ENCODE data around the gene DOCK3.

The DOCK3 gene

GRCh38 chr3:50626401-50626800 lies 48.3 kb upstream of the DOCK3 start:
- no peak for TF ChIP-seq GLIS3 (CRISPR knock-in tag; IDR thresholded peaks at IDR 0.05)
- TF ChIP-seq TOX (CRISPR knock-in tag; IDR thresholded peaks at IDR 0.05; ENCODE audit: borderline replicate concordance): no peak
- TF ChIP-seq OSR1 (CRISPR knock-in tag; IDR thresholded peaks at IDR 0.05): no peak
- TF ChIP-seq, protein P1, sequence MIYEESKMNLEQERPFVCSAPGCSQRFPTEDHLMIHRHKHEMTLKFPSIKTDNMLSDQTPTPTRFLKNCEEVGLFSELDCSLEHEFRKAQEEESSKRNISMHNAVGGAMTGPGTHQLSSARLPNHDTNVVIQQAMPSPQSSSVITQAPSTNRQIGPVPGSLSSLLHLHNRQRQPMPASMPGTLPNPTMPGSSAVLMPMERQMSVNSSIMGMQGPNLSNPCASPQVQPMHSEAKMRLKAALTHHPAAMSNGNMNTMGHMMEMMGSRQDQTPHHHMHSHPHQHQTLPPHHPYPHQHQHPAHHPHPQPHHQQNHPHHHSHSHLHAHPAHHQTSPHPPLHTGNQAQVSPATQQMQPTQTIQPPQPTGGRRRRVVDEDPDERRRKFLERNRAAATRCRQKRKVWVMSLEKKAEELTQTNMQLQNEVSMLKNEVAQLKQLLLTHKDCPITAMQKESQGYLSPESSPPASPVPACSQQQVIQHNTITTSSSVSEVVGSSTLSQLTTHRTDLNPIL (CRISPR knock-in tag; IDR thresholded peaks at IDR 0.05; ENCODE audit: low read depth): no peak
- TF ChIP-seq ESRRG (CRISPR knock-in tag; IDR thresholded peaks at IDR 0.05): no peak
- TF ChIP-seq ZFP30 (CRISPR knock-in tag; IDR thresholded peaks at IDR 0.05): no peak
- TF ChIP-seq, protein P2, sequence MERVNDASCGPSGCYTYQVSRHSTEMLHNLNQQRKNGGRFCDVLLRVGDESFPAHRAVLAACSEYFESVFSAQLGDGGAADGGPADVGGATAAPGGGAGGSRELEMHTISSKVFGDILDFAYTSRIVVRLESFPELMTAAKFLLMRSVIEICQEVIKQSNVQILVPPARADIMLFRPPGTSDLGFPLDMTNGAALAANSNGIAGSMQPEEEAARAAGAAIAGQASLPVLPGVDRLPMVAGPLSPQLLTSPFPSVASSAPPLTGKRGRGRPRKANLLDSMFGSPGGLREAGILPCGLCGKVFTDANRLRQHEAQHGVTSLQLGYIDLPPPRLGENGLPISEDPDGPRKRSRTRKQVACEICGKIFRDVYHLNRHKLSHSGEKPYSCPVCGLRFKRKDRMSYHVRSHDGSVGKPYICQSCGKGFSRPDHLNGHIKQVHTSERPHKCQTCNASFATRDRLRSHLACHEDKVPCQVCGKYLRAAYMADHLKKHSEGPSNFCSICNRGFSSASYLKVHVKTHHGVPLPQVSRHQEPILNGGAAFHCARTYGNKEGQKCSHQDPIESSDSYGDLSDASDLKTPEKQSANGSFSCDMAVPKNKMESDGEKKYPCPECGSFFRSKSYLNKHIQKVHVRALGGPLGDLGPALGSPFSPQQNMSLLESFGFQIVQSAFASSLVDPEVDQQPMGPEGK (CRISPR knock-in tag; IDR thresholded peaks at IDR 0.05; ENCODE audit: borderline replicate concordance): no peak
- no peak for TF ChIP-seq RARB (CRISPR knock-in tag; IDR thresholded peaks at IDR 0.05)
- TF ChIP-seq ZC3H10 (CRISPR knock-in tag; IDR thresholded peaks at IDR 0.05): no peak
- no peak for TF ChIP-seq ZNF70 (CRISPR knock-in tag; IDR thresholded peaks at IDR 0.05)
- no peak for TF ChIP-seq CSRNP3 (CRISPR knock-in tag; IDR thresholded peaks at IDR 0.05)
- TF ChIP-seq PPARA (CRISPR knock-in tag; IDR thresholded peaks at IDR 0.05; ENCODE audit: borderline replicate concordance): no peak
- no peak for TF ChIP-seq CSDC2 (CRISPR knock-in tag; IDR thresholded peaks at IDR 0.05)
- TF ChIP-seq TSHZ2 (CRISPR knock-in tag; IDR thresholded peaks at IDR 0.05): no peak
- TF ChIP-seq ZFP3 (CRISPR knock-in tag; IDR thresholded peaks at IDR 0.05): no peak
- no peak for TF ChIP-seq ARNTL (CRISPR knock-in tag; IDR thresholded peaks at IDR 0.05; ENCODE audit: borderline replicate concordance, low read depth)
- TF ChIP-seq ISL1 (CRISPR knock-in tag; IDR thresholded peaks at IDR 0.05): no peak
- ATAC-seq: no peak

- ATAC-seq: peak; percentile 87
- TF ChIP-seq CSRNP3 (CRISPR knock-in tag; IDR thresholded peaks at IDR 0.05): no peak
- TF ChIP-seq GLIS3 (CRISPR knock-in tag; IDR thresholded peaks at IDR 0.05): no peak
- TF ChIP-seq ZFP3 (CRISPR knock-in tag; IDR thresholded peaks at IDR 0.05): 0 out of 2 replicates have a peak, but pooled peaks have one; percentile 8
- TF ChIP-seq ZNF70 (CRISPR knock-in tag; IDR thresholded peaks at IDR 0.05): no peak
- TF ChIP-seq BACH2 (CRISPR knock-in tag; IDR thresholded peaks at IDR 0.05; ENCODE audit: borderline replicate concordance): no peak
- TF ChIP-seq PPARA (CRISPR knock-in tag; IDR thresholded peaks at IDR 0.05; ENCODE audit: borderline replicate concordance): no peak
- no peak for TF ChIP-seq CSDC2 (CRISPR knock-in tag; IDR thresholded peaks at IDR 0.05)
Measured at GRCh38 chr3:50627407-50628051, 47.2 kb upstream of the DOCK3 start.

DNA sequence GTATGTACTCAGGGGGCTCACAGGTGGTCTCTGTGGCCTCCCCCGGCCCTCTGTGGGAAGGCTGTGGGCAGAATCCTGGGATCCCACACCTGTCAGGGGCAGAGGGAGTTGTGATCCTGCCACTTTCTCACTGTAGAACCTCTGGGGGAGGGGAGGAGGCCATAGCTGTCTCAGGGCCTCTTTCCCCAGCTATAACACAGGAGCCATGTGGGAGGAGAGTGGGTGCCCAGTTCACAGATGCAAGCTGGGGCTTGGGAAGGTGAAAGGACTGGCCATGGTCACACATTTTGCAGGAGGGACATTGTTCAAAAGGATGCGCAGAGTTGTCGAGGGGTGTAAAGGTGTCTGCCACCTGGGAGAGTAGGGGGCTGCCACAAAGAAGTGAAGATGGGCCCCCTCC lies 46.1 kb upstream of the DOCK3 start:
- ATAC-seq: no peak
- TF ChIP-seq TCF4 (CRISPR knock-in tag; IDR thresholded peaks at IDR 0.05; ENCODE audit: borderline replicate concordance) (no peak), ZNF8 (CRISPR knock-in tag; IDR thresholded peaks at IDR 0.05) (no peak), ISL1 (CRISPR knock-in tag; IDR thresholded peaks at IDR 0.05) (no peak), ZNF70 (CRISPR knock-in tag; IDR thresholded peaks at IDR 0.05) (no peak), ESRRG (CRISPR knock-in tag; IDR thresholded peaks at IDR 0.05) (no peak), ZC3H10 (CRISPR knock-in tag; IDR thresholded peaks at IDR 0.05) (no peak), GLIS3 (CRISPR knock-in tag; IDR thresholded peaks at IDR 0.05) (no peak), PPARA (CRISPR knock-in tag; IDR thresholded peaks at IDR 0.05; ENCODE audit: borderline replicate concordance) (no peak), RARB (CRISPR knock-in tag; IDR thresholded peaks at IDR 0.05) (no peak), POU6F1 (CRISPR knock-in tag; IDR thresholded peaks at IDR 0.05; ENCODE audit: borderline replicate concordance, low read depth) (no peak), CSRNP3 (CRISPR knock-in tag; IDR thresholded peaks at IDR 0.05) (no peak), SNAI2 (CRISPR knock-in tag; IDR thresholded peaks at IDR 0.05) (no peak)
- TF ChIP-seq, protein P2 (CRISPR knock-in tag; IDR thresholded peaks at IDR 0.05; ENCODE audit: borderline replicate concordance): no peak
